Islet of Langerhans (tissue), 1 donor: ENCODE results near the gene TFPI.
A peak's percentile ranks its signal among the peaks of the same experiment; 100 is the strongest.
"Not testable (repeated sequence)": the region's sequence is repeated elsewhere in the genome, so short reads cannot be mapped to it uniquely, and the experiment has no call there.

Experiments used
- FAIRE-seq: peaks from one replicate; lab custom pipeline; 2011; peaks lifted over from hg19 to GRCh38; lab: Jason Lieb, UNC

TFPI gene

DNA sequence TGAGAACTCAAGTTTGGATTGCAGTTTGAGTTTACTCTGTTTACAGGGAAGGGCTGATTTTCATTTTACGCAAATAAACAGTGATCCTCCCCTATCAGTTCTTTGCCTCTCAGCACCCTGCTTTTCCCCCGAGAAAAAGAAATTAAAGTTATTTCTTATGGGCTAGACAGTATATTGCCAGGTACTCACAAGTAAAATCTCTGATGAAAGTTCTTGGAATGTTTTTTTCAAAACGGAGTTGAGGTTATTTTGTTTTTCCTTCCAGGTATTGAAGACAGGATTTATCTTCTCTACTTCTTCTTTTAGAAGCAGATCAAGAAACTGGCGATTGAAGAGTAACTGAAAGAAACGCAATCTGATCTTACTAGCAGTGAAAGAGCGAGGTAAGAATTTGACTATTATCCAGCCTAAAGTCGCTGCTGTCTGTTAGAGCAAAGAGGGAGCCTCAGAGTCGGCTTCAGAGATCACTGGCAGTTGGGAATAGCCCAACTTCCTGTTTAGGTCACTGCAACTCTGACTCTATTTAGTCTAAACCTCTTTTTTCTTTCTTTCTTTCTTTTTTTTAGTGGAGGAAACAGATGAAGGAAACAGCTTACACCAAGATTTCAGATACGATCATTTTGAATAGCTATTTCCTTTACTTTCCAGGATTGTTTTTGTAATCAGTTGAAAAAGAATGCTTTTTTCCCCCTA, at the start of gene TFPI:
Gene TFPI (minus strand): TSS at position 425 of the 693 bp plus-strand sequence. CDS start 50,667 bp downstream, outside the sequence.
- FAIRE-seq, result no peak

- peak; percentile 27 for FAIRE-seq
Observed at GRCh38 chr2:187594801-187595200, 40.6 kb upstream of the TFPI start.

DNA sequence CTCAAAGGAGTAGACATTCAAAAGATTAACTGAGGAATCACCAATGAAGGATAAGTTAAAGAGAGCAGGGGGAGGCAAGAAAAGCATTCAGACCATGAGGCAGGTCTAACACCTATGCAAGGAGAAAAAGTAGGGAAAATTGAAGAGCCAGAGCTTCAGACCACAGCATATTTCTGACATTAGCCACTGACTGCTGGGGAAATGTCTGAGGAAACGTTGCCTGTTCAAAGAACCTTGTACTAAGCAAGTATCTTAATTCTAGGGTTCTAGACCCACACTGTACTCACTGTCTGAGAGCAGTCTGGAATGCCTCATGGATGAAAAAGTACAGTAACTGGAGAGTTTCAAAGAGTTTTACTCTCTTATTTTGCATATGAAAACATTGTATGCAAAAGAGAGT, 39.5 kb upstream of the TFPI start:
- FAIRE-seq, result no peak

DNA sequence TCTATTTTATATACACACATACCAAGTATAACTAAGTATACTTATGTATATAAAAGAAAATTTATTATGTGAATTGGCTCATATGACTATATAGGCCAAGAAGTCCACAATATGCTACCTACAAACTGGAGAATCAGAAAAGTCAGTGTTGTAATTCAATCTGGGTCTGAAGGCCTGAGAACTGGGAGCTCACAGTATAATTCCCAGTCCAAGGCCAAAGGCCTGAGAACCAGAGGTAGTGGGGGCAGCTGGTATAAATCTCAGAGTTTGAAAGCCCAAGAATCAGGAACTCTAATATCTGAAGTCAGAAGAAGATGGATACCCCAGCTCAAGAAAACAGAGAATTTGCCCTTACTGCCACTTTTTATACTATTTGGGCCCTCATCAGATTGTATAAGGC, 38.9 kb upstream of the TFPI start:
- FAIRE-seq, result no peak

DNA sequence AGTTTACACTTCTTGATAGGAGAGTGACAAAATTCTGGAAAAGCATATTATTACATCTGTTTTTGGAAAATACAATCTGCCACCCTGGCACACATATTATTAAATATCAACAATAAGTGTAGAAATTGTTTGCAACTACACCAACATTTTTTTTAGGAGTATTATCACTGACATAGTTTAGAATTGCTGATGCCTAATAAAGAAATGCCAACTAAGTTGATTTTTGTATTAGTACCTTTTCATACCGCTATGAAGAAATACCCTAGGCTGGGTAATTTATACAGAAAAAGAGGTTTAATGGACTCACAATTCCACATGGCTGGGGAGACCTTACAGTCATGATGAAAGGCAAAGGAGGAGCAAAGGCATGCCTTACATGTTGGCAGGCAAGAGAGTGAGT, 35.9 kb upstream of the TFPI start:
- no peak for FAIRE-seq

DNA sequence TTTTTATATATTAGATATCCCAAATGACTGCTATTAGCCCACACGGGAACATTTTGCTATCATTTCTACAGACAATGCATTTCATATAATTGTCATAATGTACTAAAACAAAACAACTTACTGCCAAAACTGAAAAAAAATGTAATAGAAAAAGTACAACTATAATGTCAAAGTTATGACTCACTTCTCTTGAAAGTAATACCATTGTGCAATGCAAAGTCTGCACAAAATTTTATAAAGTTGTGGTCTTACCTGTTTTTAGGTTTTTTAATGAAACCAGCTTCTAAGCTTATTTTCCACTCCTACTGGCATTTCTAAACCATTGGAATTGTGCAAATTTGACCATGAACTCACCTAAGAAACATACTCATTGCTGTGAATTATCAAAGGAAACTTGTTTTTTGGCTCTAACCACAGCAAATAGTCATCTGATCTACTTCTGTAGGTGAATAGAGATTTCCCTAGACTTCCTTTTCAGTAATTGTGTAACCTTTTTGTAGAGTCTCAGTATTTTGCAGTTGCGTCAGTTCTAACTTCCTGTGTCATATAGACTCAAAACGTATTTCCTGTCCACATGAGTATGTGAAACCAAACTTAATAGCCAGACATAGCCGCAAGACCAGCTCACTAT, 31.9 kb upstream of the TFPI start:
- FAIRE-seq, result no peak

GRCh38 chr2:187581125-187581896, 27.1 kb upstream of the TFPI start:
- peak; percentile 92 for FAIRE-seq

DNA sequence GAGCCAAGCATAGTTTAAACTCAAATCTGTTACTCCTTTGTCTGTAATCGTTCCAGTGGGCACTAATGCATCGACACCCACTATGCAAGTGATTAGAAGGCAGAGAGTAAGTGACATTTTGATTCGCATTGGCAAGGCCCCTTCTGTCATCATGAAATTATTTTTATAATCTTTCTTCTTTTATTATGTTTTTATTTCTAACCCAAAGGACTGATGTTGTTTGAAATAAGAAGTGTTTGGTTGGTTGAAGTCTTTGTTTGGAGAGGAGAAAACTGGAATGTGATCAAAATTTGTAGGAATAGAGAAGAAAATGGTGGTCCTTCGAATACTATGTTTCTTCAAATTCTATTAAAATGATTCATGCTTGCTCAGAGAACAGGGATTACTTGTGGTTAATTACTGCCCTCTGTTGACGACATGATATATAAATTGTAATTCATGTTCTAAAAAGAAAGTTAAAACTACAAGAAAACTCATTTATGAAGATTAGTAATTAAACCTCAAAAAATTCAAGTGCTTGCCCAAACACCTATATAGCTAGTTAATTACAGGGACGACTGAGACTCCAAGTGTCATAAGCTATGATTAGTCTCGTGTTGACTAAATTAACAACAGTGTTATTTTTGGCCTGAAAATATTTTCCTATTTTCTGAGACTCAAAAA, 26.4 kb upstream of the TFPI start:
- peak; percentile 98 for FAIRE-seq

- no peak for FAIRE-seq
Observed at GRCh38 chr2:187577310-187577709, 23.1 kb upstream of the TFPI start.

- no peak for FAIRE-seq
Observed at GRCh38 chr2:187576906-187577305, 22.7 kb upstream of the TFPI start.

GRCh38 chr2:187575751-187576067, 21.5 kb upstream of the TFPI start:
- no peak for FAIRE-seq

DNA sequence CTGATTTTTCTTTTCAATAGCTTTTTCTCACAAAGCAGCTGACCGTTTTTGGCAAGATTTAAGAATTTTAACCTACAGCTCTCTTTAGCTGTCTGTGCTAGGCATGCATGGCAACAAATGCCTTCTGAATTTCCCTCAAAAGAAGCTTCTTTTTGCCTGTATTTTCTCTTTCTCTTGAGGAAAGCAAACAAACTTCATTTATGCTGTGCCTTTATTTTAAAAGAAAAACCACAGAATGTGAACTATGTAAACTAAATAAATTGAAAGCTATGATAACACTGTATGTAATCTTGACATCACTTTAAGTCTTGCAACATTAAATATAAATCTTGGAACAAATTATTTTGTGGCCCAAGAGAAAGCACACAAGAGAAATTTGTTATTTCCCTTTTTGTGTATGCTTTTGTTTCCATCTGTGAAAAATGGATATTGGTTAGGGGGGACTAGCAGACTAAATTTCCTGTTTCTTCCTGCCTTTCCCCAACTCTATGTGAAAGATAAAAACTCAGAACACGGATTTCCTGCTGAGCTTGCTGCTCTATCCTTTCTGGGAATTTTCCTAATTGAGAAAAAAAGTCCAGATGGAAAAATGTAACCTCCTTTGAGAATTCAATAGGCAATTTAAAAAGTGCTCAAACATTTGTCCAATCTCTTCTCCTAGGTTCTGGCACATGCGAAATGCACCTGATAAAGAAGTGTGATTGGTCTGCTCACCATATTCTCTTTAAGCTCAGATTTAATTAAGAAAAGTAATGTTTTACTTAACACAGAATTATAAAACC, 20.9 kb upstream of the TFPI start:
- FAIRE-seq, result no peak

DNA sequence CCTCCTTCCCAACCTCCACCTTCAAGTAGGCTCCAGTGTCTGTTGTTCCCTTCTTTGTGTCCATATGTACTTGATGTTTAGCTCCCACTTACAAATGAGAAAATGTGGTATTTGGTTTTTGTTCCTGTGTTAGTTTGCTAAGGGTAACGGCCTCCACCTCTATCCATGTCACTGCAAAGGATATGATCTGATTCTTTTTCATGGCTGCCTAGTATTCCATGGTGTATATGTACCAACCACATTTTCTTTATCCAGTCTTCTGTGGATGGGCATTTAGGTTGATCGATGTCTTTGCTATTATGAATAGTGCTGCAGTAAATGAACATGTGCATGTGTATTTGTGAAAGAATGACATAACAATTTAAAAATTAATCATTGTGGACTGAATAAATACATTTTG, 19.5 kb upstream of the TFPI start:
- no peak for FAIRE-seq

DNA sequence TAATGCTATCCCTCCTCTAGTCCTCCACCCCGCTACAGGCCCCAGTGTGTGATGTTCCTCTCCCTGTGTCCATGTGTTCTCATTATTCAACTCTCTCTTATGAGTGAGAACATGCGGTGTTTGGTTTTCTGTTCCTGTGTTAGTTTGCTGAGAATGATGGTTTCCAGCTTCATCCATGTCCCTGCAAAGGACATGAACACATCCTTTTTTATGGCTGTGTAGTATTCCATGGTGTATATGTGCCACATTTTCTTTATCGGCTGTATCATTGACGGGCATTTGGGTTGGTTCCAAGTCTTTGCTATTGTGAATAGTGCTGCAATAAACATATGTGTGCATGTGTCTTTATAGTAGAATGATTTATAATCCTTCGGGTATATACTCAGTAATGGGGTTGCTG, 17.8 kb upstream of the TFPI start:
- not testable (repeated sequence) for FAIRE-seq

- no peak for FAIRE-seq
Observed at GRCh38 chr2:187569571-187569970, 15.3 kb upstream of the TFPI start.

- FAIRE-seq, result no peak
Observed at GRCh38 chr2:187569042-187569441, 14.8 kb upstream of the TFPI start.

GRCh38 chr2:187567126-187567525, 12.9 kb upstream of the TFPI start:
- no peak for FAIRE-seq

- no peak for FAIRE-seq
Observed at GRCh38 chr2:187566712-187567111, 12.5 kb upstream of the TFPI start.

DNA sequence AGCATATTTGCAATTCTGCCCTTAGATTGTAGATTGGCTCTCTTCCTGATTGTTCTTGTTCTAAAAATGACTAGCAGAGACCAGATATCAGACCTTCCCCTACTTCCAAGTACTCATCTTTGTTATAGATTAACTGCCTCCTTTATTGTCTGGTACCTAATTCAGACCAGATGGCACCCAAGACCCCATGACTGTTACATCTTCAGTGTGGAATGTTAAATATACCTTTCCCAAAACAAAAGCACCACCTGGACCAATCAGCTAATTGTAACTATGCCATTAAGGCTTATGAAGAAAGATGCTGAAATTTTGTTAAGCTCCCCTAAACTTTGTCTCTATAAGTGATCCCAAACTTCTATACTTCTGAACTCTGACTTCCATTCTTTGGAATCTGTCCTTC, 12.0 kb upstream of the TFPI start:
- FAIRE-seq, result no peak

- not testable (repeated sequence) for FAIRE-seq
Observed at GRCh38 chr2:187565618-187566017, 11.4 kb upstream of the TFPI start.

DNA sequence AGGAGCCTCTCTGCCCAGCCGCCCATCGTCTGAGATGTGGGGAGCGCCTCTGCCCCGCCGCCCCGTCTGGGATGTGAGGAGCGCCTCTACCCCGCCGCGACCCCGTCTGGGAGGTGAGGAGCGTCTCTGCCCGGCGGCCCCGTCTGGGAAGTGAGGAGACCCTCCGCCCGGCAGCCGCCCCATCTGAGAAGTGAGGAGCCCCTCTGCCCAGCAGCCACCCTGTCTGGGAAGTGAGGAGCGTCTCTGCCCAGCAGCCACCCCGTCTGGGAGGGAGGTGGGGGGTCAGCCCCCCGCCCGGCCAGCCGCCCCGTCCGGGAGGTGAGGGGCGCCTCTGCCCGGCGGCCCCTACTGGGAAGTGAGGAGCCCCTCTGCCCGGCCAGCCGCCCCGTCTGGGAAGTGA, 2.3 kb upstream of the TFPI start:
- not testable (repeated sequence) for FAIRE-seq

DNA sequence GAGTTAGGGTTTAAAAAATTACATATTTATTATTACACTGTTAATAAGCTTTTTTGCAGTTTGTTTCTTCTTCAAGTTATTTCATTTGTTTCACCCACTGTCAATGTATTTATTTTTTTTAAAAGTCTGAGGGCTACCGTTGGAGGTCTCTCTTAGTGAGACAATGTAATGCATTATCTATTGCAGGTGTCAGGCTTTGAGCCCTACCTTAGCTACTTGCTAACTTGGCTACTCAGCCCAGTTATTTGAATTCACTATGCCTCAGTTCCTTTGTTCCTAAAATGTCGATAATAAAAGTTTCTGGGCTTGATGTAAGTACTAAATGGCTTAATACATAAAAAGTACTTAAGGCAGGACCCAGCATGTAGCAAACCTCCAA, 458 bp upstream of the TFPI start:
- FAIRE-seq, result no peak
